ENCODE measurements around the gene TNRC6C.

Gene TNRC6C

GRCh38 chr17:78127239-78127887, 168.9 kb downstream of the TNRC6C start:
- no peaks in the 10 kb centered on the region for H3K9me3 ChIP-seq (ENCODE audit: control insufficient read depth, low read depth, low read length)
- H3K27me3 ChIP-seq (ENCODE audit: control insufficient read depth, insufficient read depth, low read length) = peaks cover 21% of the 10 kb centered on the region
- H3K9ac ChIP-seq (ENCODE audit: low read length) = peak overlapping the region; percentile 61
- peak overlapping the region; percentile 74 for H3K4me3 ChIP-seq (ENCODE audit: low read length)
- H3K4me1 ChIP-seq (ENCODE audit: control insufficient read depth, low read depth, low read length) = peaks cover 8% of the 10 kb centered on the region
- H3K27ac ChIP-seq (ENCODE audit: low read length) = no peak overlapping the region
- peaks cover 13% of the 10 kb centered on the region for H3K36me3 ChIP-seq (ENCODE audit: control insufficient read depth, low read depth, low read length)

GRCh38 chr17:78127888-78128550, 169.5 kb downstream of the TNRC6C start:
- no peak overlapping the region for H3K27ac ChIP-seq (ENCODE audit: low read length)
- no peaks in the 10 kb centered on the region for H3K9me3 ChIP-seq (ENCODE audit: control insufficient read depth, low read depth, low read length)
- peaks cover 11% of the 10 kb centered on the region for H3K36me3 ChIP-seq (ENCODE audit: control insufficient read depth, low read depth, low read length)
- H3K27me3 ChIP-seq (ENCODE audit: control insufficient read depth, insufficient read depth, low read length) = peaks cover 28% of the 10 kb centered on the region
- H3K4me1 ChIP-seq (ENCODE audit: control insufficient read depth, low read depth, low read length) = peaks cover 8% of the 10 kb centered on the region
- peak overlapping the region; percentile 74 for H3K4me3 ChIP-seq (ENCODE audit: low read length)
- peak overlapping the region; percentile 61 for H3K9ac ChIP-seq (ENCODE audit: low read length)

DNA sequence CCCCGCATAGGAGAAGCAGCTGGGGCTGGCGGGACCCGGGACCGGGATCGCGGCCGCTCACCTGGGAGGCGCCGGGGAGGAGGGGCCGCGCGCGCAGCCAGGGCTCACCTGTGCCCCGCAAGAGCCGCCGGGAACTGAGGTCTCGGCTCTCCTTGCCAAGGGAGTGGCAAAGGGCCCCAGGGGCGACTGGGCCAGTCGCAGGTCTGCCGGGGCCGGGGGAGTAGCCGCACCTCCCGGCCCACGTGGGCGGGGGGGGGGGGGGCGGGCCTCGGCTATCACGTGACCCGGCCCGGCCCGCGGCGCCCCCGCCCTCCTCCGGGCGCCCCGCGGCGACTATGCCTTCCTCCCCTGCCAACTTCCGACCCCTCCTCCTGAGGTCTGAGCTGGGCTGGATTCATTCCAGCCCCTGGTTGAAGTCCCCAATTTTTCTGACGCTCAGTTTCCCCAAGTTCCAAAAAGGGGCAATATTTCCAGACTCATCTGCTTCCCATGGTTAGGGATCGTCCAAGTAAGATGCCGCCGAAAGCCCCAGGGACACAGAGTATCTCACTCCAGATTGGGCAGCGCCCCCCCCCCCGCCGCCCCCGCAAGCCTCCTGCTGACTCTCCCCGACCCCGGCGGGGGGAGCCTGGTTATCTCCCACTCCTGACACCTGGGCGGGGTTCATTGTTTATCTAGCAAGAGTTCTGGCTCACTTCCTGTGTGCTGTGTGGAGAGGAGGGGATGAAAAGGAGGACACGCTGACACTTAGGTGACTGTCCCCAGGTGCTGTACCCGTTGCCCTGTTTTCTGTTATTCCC, 170.2 kb downstream of the TNRC6C start, which contains the start of gene TMC6:
TMC6 (minus strand) TSS at position 205 of the 800 bp plus-strand sequence. CDS start 1,923 bp downstream, outside the sequence.
- Histone ChIP-seq H3K36me3 (ENCODE audit: control insufficient read depth, low read depth, low read length) (peaks cover 3% of the 10 kb centered on the region), H3K4me3 (ENCODE audit: low read length) (peak within 1 kb of the TSS; percentile 74), H3K9ac (ENCODE audit: low read length) (peak within 1 kb of the TSS; percentile 61), H3K27me3 (ENCODE audit: control insufficient read depth, insufficient read depth, low read length) (peaks cover 35% of the 10 kb centered on the region), H3K4me1 (ENCODE audit: control insufficient read depth, low read depth, low read length) (peaks cover 8% of the 10 kb centered on the region), H3K9me3 (ENCODE audit: control insufficient read depth, low read depth, low read length) (no peaks in the 10 kb centered on the region), H3K27ac (ENCODE audit: low read length) (no peak within 1 kb of the TSS)

GRCh38 chr17:78129351-78130089, 171.0 kb downstream of the TNRC6C start:
- Histone ChIP-seq H3K9me3 (ENCODE audit: control insufficient read depth, low read depth, low read length) (no peaks in the 10 kb centered on the region), H3K4me3 (ENCODE audit: low read length) (no peak overlapping the region), H3K36me3 (ENCODE audit: control insufficient read depth, low read depth, low read length) (no peaks in the 10 kb centered on the region), H3K9ac (ENCODE audit: low read length) (no peak overlapping the region), H3K27ac (ENCODE audit: low read length) (no peak overlapping the region), H3K27me3 (ENCODE audit: control insufficient read depth, insufficient read depth, low read length) (peaks cover 40% of the 10 kb centered on the region), H3K4me1 (ENCODE audit: control insufficient read depth, low read depth, low read length) (peaks cover 8% of the 10 kb centered on the region)

GRCh38 chr17:78130090-78130436, 171.6 kb downstream of the TNRC6C start:
- Histone ChIP-seq H3K9ac (ENCODE audit: low read length) (no peak overlapping the region), H3K27ac (ENCODE audit: low read length) (no peak overlapping the region)

GRCh38 chr17:78130437-78131101, 172.1 kb downstream of the TNRC6C start, which contains the start of gene TMC8:
Gene TMC8 (plus strand): TSS chr17:78130771. CDS start chr17:78131589, 818 bp downstream.
- Histone ChIP-seq H3K4me3 (ENCODE audit: low read length) (no peak within 1 kb of the TSS), H3K27ac (ENCODE audit: low read length) (no peak within 1 kb of the TSS), H3K9ac (ENCODE audit: low read length) (no peak within 1 kb of the TSS)

More at GRCh38 chr17:78130090-78130436, 171.6 kb downstream of the TNRC6C start:
- H3K4me1 ChIP-seq (ENCODE audit: control insufficient read depth, low read depth, low read length) = peaks cover 8% of the 10 kb centered on the region
- H3K9me3 ChIP-seq (ENCODE audit: control insufficient read depth, low read depth, low read length) = no peaks in the 10 kb centered on the region
- H3K36me3 ChIP-seq (ENCODE audit: control insufficient read depth, low read depth, low read length) = no peaks in the 10 kb centered on the region
- H3K4me3 ChIP-seq (ENCODE audit: low read length) = no peak overlapping the region
- peaks cover 40% of the 10 kb centered on the region for H3K27me3 ChIP-seq (ENCODE audit: control insufficient read depth, insufficient read depth, low read length)

GRCh38 chr17:78131172-78132083, 172.9 kb downstream of the TNRC6C start:
- no peak overlapping the region for H3K27ac ChIP-seq (ENCODE audit: low read length)
- peak overlapping the region; percentile 25 for H3K4me3 ChIP-seq (ENCODE audit: low read length)
- H3K36me3 ChIP-seq (ENCODE audit: control insufficient read depth, low read depth, low read length) = no peaks in the 10 kb centered on the region
- H3K4me1 ChIP-seq (ENCODE audit: control insufficient read depth, low read depth, low read length) = peaks cover 8% of the 10 kb centered on the region
- peaks cover 40% of the 10 kb centered on the region for H3K27me3 ChIP-seq (ENCODE audit: control insufficient read depth, insufficient read depth, low read length)
- H3K9me3 ChIP-seq (ENCODE audit: control insufficient read depth, low read depth, low read length) = no peaks in the 10 kb centered on the region
- no peak overlapping the region for H3K9ac ChIP-seq (ENCODE audit: low read length)

More at GRCh38 chr17:78130437-78131101, 172.1 kb downstream of the TNRC6C start, which contains the start of gene TMC8:
- no peaks in the 10 kb centered on the region for H3K9me3 ChIP-seq (ENCODE audit: control insufficient read depth, low read depth, low read length)
- H3K36me3 ChIP-seq (ENCODE audit: control insufficient read depth, low read depth, low read length) = no peaks in the 10 kb centered on the region
- H3K27me3 ChIP-seq (ENCODE audit: control insufficient read depth, insufficient read depth, low read length) = peaks cover 40% of the 10 kb centered on the region
- H3K4me1 ChIP-seq (ENCODE audit: control insufficient read depth, low read depth, low read length) = peaks cover 8% of the 10 kb centered on the region

- Histone ChIP-seq H3K4me1 (ENCODE audit: control insufficient read depth, low read depth, low read length) (peaks cover 4% of the 10 kb centered on the region), H3K4me3 (ENCODE audit: low read length) (peak overlapping the region; percentile 25), H3K9ac (ENCODE audit: low read length) (no peak overlapping the region), H3K36me3 (ENCODE audit: control insufficient read depth, low read depth, low read length) (no peaks in the 10 kb centered on the region), H3K27ac (ENCODE audit: low read length) (no peak overlapping the region), H3K9me3 (ENCODE audit: control insufficient read depth, low read depth, low read length) (no peaks in the 10 kb centered on the region), H3K27me3 (ENCODE audit: control insufficient read depth, insufficient read depth, low read length) (peaks cover 40% of the 10 kb centered on the region)
Observed at GRCh38 chr17:78132084-78132676, 173.7 kb downstream of the TNRC6C start.

- Histone ChIP-seq H3K9ac (ENCODE audit: low read length) (no peak overlapping the region), H3K27ac (ENCODE audit: low read length) (no peak overlapping the region), H3K4me3 (ENCODE audit: low read length) (no peak overlapping the region)
Observed at GRCh38 chr17:78132767-78133178, 174.3 kb downstream of the TNRC6C start.

More at GRCh38 chr17:78132767-78133178, 174.3 kb downstream of the TNRC6C start:
- Histone ChIP-seq H3K36me3 (ENCODE audit: control insufficient read depth, low read depth, low read length) (no peaks in the 10 kb centered on the region), H3K9me3 (ENCODE audit: control insufficient read depth, low read depth, low read length) (no peaks in the 10 kb centered on the region), H3K4me1 (ENCODE audit: control insufficient read depth, low read depth, low read length) (peaks cover 3% of the 10 kb centered on the region), H3K27me3 (ENCODE audit: control insufficient read depth, insufficient read depth, low read length) (peaks cover 40% of the 10 kb centered on the region)
